Thoracic aorta (tissue), 2 donors: ENCODE measurements around the gene TMC7. TPM values are rescaled to one million over a fixed set of nuclear protein-coding genes. Genes with fewer than 3 reads are reported as not detected.

ENCODE experiments used
- ATAC-seq: fragments of 150-250 bp; one replicate; pipeline ENCODE4 v1.8.0; 2017; ENCODE audit warnings: low read depth; ENCODE audit not compliant: insufficient number of reproducible peaks, low FRiP score
- DNase-seq: peaks from one replicate; pipeline ENCODE4 v3.0.0-alpha.2; 2020; ENCODE audit warnings: low spot score
- H3K27ac ChIP-seq, 2 donors: fragments of 200-600 bp; sonication (generic); 1 replicate in 1 of 2; 2 replicates in 1 of 2; pipeline ENCODE4 v1.5.1; 2016; ENCODE audit warnings: mild to moderate bottlenecking in 2 of 2, moderate library complexity in 2 of 2
- H3K27me3 ChIP-seq: fragments of 200-600 bp; sonication (generic); replicated peaks from 2 replicates; pipeline ENCODE4 v1.6.0; 2016; ENCODE audit warnings: mild to moderate bottlenecking; ENCODE audit not compliant: insufficient read depth
- H3K36me3 ChIP-seq: fragments of 200-600 bp; sonication (generic); one replicate; pipeline ENCODE4 v1.5.1; 2016
- H3K4me1 ChIP-seq, 2 donors: fragments of 200-600 bp; sonication (generic); 1 replicate in 1 of 2; 2 replicates in 1 of 2; pipeline versions ENCODE4 v1.5.1 to v1.6.0; 2016; ENCODE audit warnings: low read depth in 2 of 2, mild to moderate bottlenecking in 1 of 2; ENCODE audit not compliant: control insufficient read depth in 1 of 2
- H3K4me3 ChIP-seq: fragments of 200-600 bp; sonication (generic); 2 replicates; pipeline ENCODE4 v1.5.1; 2016; ENCODE audit warnings: mild to moderate bottlenecking
- H3K9me3 ChIP-seq: fragments of 200-600 bp; sonication (generic); 2 replicates; pipeline ENCODE4 v1.5.1; 2016
- CTCF ChIP-seq: fragments of 200-600 bp; sonication (generic); IDR thresholded peaks from one replicate; pipeline ENCODE4 v1.5.1; 2019; ENCODE audit warnings: antibody characterized with exemption
- total RNA-seq, 2 donors: library from RNA; depleted of rRNA; stranded (reverse); fragments of >200 nt; gene quantifications; one replicate each; pipeline versions ENCODE4 v1.1.0 to v1.2.3, GENCODE V29; 2016

The TMC7 gene
- total RNA-seq, 2 donors from 2014 or later: 0.49 to 0.81 TPM

- DNase-seq (no peak), ATAC-seq (no peak)
- Histone ChIP-seq H3K27me3 (no peaks in the 10 kb centered on the region), H3K36me3 (no peaks in the 10 kb centered on the region), H3K27ac (no peak overlapping the region), H3K4me3 (no peak overlapping the region), H3K9me3 (no peaks in the 10 kb centered on the region), H3K4me1 (peaks cover 4 to 6% of the 10 kb centered on the region in 2 donors)
- TF ChIP-seq CTCF: no peak
Observed at GRCh38 chr16:18966791-18967190, 16.9 kb upstream of the TMC7 start.

- DNase-seq (peak; percentile 44), ATAC-seq (peak; percentile 79)
- peak overlapping the region; percentile 68 for H3K4me3 ChIP-seq
- H3K27ac ChIP-seq: no peak overlapping the region
- no peaks in the 10 kb centered on the region for H3K9me3 ChIP-seq
- H3K27me3 ChIP-seq: no peaks in the 10 kb centered on the region
- no peaks in the 10 kb centered on the region for H3K36me3 ChIP-seq
- H3K4me1 ChIP-seq: no peaks in the 10 kb centered on the region
- TF ChIP-seq CTCF: peak; percentile 93
Observed at GRCh38 chr16:18969050-18969854, 14.5 kb upstream of the TMC7 start.

DNA sequence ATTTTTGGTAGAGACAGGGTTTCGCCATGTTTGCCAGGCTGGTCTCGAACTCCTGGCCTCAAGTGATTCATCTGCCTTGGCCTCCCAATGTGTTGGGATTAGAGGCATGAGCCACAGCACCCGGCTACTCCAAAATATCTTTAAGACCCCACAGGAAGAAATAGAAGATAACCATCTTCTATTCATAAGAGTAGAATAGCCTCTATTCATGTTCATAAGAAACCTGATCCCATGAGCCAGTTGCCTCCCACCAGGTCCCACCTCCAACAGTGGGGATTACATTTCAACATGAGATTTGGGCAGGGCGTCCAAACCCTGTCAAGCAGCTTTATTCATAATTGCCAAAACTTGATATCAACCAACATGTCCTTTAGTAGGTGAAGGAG is 13.9 kb upstream of the TMC7 start:
- Histone ChIP-seq H3K36me3 (no peaks in the 10 kb centered on the region), H3K4me3 (no peak overlapping the region), H3K27me3 (no peaks in the 10 kb centered on the region), H3K9me3 (no peaks in the 10 kb centered on the region), H3K27ac (no peak overlapping the region), H3K4me1 (no peaks in the 10 kb centered on the region)
- ATAC-seq: no peak
- no peak for DNase-seq
- no peak for TF ChIP-seq CTCF

DNA sequence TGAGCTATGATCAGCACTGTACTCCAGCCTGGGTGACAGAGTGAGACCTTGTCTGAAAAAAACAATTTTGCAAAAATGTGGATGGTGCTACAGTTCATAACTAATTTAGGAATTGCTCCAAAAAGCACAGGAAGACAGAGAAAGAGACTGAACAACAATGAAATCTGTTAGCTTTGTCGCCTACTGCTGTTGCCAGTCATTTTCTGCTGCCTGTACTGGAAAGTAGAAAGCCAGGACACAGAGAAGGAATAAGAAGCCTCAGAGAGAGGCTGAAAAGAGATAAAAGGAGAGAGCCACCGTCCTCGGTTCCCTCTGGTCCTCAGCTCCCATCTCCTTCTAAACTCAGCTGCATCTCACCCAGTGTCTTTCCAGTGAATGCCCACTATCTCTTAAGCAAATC is 8.6 kb upstream of the TMC7 start:
- no peaks in the 10 kb centered on the region for H3K36me3 ChIP-seq
- no peaks in the 10 kb centered on the region for H3K9me3 ChIP-seq
- ATAC-seq: no peak
- no peak overlapping the region for H3K4me3 ChIP-seq
- no peaks in the 10 kb centered on the region for H3K4me1 ChIP-seq
- no peak for DNase-seq
- TF ChIP-seq CTCF: no peak
- H3K27me3 ChIP-seq: no peaks in the 10 kb centered on the region
- no peak overlapping the region for H3K27ac ChIP-seq

DNA sequence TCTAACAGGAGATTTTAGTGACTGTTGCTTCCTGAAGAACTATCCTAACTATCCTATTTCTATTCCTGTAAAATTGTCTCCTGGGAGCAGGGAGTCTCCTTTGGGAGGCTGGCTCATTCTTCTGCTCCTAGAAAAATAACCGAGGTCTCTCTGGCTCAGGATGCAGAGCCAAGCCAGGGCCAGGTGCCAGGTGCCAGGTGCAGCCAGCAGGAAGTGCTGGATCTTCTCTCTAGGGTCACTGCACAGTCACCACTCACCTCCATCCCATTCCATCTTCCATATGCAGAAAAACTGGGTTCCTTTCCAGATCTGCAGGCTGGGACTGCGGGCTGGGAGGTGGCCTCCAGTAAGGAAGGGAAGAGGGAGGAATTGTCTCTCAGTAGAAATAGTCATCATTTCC is 3.8 kb upstream of the TMC7 start:
- Histone ChIP-seq H3K27me3 (no peaks in the 10 kb centered on the region), H3K4me1 (peaks cover 4 to 13% of the 10 kb centered on the region in 2 donors), H3K9me3 (no peaks in the 10 kb centered on the region), H3K27ac (no peak overlapping the region), H3K36me3 (no peaks in the 10 kb centered on the region), H3K4me3 (no peak overlapping the region)
- no peak for ATAC-seq
- no peak for TF ChIP-seq CTCF
- DNase-seq: no peak
